Measurements from ENCODE around the gene MEF2D.

DNA sequence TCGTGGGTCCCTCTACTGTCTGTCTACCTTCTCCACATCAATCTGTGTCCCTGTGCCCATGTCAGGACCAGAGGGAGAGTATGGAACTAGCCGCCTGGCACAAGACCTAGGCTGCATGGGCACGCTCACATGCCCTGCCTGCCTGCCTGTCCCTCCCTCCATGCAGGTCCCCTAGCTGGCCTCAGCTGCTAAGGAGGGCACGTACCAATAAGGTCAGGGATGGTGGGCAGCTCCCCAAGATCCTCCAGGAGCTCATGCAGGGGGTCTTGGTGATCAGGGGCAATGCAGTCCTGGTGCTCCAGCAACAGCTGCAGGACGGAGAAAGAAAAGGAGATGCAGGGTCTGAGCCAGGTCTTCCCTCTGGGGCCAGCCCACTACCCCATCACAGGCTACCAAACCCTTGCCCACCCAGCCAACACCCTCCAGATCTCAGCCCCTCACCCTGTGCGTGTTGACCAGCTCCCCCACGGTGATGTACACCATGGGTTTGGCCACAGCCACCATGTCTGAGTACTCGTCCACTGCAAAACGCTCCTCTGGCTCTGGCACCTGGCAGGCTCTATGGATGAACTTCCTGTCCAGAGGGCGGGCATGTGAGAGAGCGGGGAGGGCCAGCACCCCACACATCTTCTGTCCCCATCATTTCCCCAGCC is 33.1 kb upstream of the MEF2D start:
- TF ChIP-seq, protein P1, sequence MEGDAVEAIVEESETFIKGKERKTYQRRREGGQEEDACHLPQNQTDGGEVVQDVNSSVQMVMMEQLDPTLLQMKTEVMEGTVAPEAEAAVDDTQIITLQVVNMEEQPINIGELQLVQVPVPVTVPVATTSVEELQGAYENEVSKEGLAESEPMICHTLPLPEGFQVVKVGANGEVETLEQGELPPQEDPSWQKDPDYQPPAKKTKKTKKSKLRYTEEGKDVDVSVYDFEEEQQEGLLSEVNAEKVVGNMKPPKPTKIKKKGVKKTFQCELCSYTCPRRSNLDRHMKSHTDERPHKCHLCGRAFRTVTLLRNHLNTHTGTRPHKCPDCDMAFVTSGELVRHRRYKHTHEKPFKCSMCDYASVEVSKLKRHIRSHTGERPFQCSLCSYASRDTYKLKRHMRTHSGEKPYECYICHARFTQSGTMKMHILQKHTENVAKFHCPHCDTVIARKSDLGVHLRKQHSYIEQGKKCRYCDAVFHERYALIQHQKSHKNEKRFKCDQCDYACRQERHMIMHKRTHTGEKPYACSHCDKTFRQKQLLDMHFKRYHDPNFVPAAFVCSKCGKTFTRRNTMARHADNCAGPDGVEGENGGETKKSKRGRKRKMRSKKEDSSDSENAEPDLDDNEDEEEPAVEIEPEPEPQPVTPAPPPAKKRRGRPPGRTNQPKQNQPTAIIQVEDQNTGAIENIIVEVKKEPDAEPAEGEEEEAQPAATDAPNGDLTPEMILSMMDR (conservative IDR thresholded peaks at IDR 0.05; ENCODE audit: low read depth, low read length): no peak
- no peak for TF ChIP-seq EZH2 (IDR thresholded peaks at IDR 0.05; ENCODE audit: borderline replicate concordance, low read depth, low read length, poor library complexity, severe bottlenecking)

Measured in A673 (cell line).